HG03354 (cell line): ENCODE measurements around the gene SRCAP.
A peak's percentile ranks its signal among the peaks of the same experiment; 100 is the strongest.

Experiments
- ATAC-seq: cut with Tn5 transposase; IDR thresholded peaks from one replicate; pipeline ENCODE4 v1.9.1; 2021; ENCODE audit warnings: mild to moderate bottlenecking; ENCODE audit not compliant: unreplicated experiment, poor library complexity, severe bottlenecking

SRCAP gene

DNA sequence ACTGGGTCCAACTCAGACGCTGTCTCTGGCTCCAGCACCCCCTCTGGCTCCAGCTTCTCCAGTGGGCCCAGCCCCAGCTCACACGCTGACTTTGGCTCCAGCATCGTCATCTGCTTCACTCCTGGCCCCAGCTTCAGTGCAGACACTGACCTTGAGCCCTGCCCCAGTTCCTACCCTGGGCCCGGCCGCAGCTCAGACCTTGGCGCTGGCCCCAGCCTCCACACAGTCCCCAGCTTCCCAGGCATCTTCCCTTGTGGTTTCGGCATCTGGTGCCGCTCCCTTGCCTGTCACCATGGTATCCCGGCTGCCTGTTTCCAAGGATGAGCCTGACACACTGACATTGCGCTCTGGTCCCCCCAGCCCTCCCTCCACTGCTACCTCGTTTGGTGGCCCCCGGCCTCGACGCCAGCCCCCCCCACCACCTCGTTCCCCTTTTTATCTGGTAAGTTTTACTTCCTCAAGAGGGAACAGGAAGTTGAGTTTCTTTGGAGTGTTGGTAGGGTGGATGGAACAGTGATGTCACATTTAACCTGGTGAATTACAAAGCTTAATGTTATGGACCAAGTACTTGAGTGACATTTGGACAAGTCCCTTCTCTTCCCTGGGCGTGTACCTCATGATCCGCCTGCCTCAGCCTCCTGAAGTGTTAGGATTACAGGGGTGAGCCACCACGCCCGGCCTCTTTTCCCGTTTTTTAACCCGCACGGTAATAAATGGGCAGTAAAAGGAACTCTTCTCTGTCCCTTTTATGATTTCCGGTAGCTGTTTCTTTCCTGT is 25.9 kb downstream of the SRCAP start:
- ATAC-seq: no peak

DNA sequence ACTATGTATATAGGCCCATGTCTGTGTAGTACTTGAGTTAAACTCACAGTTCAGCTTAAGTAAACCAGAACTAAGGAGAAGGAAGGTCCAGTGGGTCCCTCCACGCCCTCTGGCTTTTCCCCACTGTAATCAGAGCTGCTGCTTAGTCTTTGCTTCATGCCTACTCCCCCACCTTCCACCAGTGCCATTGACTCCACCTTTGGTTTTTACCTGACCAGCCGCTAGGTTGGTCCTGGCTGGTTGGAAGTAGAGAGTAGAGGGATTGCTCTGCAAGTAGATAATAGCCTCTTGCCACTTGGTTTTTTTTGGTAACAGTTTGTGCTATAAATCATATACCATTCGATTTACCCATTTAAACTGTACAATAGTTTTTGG is 26.4 kb downstream of the SRCAP start:
- ATAC-seq: no peak

DNA sequence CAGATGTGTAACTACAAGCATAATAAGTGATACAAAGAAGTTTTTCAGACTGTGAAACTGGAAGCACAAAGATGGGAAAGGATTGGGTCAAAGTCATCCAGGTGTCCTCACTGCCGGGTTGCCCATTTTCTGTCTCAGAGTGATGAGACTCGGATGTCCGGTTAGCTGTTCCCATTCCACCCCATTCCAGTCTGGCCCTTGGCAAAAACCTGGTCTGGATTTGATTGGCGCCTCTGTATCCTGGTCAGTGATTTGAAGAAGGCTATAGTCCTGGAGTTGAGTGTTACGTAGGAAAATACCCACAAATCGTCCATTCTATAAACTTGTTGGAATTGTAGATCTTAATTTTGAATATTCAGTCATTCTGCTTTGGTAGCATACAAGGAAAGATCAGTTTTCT is 29.4 kb downstream of the SRCAP start:
- no peak for ATAC-seq

DNA sequence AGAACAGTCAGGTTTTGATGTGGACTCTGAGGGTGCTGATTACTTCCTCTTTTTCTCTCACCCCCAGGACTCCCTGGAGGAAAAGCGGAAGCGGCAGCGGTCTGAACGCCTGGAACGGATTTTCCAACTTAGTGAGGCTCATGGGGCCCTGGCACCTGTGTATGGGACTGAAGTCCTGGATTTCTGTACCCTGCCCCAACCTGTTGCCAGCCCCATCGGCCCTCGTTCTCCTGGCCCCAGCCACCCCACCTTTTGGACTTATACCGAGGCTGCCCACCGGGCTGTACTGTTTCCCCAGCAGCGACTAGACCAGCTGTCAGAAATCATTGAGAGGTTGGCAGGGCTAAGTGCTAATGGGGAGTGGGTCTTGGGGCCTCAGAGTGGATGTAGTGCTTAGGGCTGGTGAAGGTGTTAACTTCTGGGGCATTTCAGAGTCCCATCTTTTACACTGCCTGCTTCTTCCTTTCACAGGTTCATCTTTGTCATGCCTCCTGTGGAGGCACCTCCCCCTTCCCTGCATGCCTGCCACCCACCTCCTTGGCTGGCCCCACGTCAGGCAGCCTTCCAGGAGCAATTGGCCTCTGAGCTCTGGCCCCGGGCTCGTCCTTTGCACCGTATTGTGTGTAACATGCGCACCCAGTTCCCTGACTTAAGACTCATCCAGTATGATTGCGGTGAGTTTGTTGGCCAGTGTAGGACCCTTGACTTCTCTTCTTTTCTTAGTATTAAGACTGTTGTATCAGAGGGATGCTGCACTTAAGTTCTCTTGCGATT is 30.1 kb downstream of the SRCAP start:
- ATAC-seq: no peak

DNA sequence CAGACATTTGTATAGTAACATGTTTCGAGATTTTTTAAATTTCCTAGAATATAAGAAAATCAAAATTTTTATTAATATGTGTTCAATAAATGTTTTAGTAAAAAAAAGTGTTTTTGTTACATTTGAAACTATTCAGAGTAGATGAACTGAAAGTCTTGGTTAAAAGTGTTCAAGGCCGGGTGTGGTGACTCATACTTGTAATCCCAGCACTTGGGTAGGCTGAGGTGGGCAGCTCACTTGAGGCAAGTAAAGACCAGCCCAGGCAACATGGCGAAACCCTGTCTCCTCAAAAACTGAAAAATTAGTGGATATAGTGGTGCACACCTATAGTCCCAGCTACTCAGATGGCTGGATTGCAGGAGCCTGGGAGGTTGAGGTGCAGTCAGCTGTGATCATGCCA is 32.4 kb downstream of the SRCAP start:
- ATAC-seq: no peak

DNA sequence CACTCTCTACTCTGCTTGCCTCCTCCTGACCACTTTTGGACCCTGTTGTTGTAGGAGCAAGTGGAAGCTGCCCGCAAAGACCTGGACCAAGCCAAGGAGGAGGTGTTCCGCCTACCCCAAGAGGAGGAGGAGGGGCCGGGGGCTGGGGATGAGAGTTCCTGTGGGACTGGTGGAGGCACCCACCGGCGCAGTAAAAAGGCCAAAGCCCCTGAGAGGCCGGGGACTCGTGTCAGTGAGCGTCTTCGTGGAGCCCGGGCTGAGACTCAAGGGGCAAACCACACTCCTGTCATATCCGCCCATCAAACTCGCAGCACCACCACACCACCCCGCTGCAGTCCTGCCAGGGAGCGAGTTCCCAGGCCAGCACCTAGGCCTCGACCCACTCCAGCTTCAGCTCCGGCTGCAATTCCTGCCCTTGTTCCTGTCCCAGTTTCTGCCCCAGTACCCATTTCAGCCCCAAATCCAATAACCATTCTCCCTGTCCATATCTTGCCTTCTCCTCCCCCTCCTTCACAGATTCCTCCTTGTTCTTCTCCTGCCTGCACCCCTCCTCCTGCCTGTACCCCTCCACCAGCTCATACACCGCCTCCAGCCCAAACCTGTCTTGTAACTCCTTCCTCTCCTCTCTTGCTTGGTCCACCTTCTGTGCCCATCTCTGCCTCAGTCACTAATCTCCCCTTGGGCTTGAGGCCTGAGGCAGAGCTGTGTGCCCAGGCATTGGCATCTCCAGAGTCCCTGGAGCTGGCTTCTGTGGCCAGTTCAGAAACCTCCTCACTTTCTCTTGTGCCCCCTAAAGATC is 38.2 kb downstream of the SRCAP start:
- ATAC-seq: no peak

DNA sequence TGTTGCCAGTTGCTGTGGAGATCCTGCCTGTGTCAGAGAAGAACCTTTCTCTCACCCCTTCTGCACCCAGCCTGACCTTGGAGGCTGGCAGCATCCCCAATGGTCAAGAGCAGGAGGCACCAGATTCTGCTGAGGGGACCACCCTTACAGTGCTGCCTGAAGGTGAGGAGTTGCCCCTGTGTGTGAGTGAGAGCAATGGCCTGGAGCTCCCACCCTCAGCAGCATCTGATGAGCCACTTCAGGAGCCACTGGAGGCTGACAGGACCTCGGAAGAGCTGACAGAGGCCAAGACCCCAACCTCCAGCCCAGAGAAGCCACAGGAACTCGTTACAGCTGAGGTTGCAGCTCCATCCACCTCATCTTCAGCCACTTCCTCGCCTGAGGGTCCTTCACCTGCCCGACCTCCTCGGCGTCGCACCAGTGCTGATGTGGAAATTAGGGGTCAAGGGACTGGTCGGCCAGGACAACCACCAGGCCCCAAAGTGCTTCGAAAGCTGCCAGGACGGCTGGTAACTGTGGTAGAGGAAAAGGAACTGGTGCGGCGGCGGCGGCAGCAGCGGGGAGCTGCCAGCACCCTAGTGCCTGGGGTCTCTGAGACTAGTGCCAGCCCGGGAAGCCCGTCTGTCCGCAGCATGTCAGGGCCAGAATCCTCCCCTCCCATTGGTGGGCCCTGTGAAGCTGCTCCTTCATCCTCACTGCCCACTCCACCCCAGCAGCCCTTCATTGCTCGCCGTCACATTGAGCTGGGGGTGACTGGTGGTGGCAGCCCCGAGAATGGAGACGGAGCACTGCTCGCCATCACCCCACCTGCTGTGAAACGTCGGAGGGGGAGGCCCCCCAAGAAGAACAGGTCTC is 39.0 kb downstream of the SRCAP start:
- no peak for ATAC-seq

DNA sequence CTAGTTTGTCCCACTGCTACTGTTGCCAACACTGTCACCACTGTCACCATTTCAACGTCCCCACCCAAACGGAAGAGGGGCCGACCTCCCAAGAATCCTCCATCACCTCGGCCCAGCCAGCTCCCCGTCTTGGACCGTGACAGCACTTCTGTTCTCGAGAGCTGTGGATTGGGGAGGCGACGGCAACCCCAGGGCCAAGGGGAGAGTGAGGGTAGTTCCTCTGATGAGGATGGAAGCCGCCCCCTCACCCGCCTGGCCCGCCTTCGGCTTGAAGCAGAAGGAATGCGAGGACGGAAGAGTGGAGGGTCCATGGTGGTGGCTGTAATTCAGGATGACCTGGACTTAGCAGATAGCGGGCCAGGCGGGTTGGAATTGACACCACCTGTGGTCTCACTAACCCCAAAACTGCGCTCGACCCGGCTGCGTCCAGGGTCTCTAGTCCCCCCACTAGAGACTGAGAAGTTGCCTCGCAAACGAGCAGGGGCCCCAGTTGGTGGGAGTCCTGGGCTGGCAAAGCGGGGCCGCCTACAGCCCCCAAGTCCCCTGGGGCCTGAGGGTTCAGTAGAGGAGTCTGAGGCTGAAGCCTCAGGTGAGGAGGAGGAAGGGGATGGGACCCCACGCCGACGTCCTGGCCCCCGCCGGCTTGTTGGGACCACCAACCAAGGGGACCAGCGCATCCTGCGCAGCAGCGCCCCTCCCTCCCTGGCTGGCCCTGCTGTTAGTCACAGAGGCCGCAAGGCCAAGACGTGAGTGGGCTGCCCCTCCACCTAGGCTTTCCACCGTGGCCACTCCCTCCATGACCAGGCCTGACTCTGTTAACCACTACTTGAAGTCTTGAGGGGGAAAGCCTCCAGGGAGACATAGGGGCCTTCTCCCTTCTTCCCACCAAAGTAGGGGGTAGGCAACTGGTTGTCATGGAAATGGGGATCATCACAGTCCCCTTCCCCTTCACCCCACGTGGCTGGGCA is 40.3 kb downstream of the SRCAP start:
- no peak for ATAC-seq

DNA sequence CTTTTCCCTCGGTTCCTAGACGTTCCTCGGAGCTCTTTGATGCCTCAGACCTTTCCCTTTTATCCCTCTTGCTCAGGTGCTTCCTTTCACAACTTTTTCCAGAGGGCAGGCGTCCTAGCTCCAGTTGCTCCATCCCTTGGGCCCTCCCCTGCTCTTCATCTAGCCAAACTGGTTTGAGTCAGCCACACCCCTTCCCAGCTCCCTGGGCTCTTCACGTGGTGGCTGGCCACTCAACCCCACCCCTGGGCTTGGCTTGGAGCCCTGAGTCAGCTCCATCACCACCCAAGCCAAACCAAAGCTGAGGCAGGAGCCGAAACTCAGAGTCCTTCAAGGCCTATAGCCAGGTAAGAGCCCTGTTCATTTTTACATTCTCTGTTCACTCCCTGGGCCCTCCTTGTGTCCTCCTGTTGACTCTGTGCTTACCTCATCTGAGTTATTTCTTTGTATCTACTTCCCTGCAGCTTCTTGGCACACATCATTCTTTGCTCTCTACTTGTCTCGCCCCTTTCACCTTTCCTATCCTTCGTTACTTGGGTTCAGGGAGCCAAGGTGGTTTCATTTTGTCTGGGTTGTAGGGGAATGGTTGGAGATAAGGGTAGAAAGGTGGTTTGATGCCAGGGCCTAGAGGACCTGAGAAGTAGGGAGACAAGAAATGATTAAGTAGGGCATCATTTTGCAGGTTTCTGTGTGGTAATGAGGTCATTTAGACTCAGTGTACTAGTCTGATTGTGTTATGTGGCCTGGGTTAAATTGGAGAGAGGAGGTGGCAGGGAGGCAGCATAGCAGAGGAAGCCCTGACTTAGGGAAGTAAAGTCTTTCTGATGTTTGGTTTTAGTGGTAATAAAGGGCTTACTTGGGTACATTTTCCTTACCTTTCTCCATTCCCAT is 41.6 kb downstream of the SRCAP start:
- ATAC-seq: no peak

DNA sequence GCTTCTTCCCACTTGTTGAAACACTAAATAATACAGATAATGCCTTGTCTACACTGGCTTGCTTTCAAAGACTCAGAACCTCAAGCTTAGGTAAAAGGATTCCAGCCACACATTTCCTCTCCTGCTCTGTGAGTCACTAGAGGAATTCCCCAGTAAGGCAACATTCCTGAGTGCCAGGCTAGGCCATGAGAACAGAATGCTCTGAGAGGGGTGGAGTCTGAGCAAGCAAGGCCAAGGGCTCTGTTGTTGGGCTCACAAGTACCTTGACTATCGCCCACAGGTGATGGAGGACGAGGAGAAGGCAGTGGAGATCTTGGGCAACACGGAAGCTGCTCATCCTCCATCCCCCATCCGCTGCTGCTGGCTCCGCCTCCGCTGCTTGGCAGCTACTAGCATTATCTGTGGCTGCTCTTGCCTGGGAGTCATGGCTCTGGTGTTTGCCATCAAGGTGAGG is 42.5 kb downstream of the SRCAP start:
- ATAC-seq: no peak

DNA sequence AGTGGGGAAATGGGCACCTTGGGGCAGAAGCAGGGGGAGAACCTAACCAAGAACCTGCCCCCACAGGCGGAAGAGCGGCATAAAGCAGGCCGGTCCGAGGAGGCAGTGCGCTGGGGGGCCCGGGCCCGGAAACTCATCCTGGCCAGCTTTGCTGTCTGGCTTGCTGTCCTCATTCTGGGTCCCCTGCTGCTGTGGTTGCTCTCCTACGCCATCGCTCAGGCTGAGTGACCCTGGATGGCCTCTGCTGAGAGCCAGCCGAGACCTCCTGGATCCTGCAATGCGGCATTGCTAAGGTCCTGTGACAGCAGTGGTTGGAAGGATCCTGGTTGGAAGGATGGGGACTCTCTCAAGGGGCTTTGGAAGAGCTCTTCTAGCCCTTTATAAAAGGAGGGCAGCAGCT is 44.7 kb downstream of the SRCAP start:
- ATAC-seq: no peak

DNA sequence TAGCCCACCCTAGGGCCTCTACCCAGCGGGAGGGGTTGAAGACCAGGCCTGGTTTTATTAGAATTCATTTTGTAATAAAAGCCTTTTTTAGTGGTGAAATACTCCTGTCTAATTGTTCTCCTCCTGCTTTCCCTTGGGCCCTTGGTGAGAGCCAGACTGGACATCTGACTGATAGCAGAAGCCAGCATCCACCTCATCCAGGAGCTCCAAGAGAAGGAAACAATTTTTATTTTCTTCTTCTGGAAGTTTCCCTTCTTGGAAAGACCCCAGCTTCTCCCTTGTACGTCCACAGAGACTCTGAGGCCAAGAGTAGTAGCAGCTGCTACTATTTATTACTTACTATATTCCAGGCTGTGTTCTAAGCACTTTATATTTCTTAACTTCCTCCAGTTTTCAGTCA is 45.2 kb downstream of the SRCAP start:
- ATAC-seq: no peak

DNA sequence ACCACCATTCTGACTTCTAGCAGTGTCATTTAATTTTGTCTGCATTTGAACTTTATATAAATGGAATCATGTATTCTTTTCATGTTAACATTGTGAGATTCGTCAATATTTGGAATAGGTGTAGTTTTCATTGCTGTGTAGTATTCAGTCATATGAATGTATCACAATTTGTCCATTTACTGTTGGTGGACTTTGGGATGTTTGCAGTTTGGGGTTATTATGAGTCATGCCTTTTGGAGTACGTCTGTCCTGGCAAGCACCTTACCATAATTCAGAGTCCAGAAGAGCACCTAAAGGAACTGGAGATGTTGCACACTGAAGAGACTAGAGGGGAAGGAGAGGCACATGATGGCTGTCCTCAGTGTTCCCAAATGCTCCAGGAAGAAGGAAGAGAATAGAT is 46.1 kb downstream of the SRCAP start:
- ATAC-seq: no peak

DNA sequence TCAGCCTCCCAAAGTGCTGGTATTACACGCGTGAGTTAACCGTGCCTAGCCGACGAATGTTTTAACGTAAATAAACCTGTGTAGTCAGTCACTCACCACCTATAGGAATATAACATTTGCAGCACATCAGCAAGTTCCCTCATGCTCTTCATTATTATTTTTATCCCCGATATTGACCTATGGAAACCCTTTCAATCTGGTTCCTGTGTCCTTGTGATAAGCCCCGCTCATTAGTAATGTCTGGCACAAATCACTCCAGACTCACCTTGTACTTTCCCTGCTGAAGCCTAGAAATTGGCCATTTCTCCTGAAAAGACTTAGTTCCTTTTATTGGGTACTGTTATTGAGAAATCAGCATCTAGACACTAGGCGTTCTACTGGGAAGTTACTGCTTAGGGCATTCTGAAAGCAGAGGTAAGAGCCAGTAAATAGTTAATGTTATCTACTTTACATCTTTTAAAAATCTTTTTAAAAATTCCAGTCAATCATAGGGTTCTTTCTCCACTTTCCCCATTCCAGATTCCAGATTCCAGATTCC is 47.7 kb downstream of the SRCAP start:
- ATAC-seq: no peak

DNA sequence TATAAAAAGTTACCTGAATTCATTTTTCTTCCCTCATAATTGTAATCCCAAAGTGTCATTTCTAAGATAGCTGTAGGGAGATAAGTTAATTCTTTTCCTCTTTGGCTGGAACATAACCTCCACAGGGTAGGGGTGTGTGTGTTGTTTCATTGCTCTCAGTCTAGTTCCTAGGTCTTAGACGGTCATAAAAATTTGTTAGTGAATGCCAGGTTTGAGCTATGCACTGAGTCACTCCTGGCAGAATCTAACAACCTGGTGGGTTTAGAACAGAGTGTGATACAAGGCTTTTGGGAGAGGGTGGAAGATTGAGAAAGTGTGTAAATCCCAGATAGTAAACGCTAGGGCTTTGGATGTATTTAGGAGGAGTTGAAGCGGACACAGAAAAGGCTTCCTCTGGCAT is 48.4 kb downstream of the SRCAP start:
- no peak for ATAC-seq

DNA sequence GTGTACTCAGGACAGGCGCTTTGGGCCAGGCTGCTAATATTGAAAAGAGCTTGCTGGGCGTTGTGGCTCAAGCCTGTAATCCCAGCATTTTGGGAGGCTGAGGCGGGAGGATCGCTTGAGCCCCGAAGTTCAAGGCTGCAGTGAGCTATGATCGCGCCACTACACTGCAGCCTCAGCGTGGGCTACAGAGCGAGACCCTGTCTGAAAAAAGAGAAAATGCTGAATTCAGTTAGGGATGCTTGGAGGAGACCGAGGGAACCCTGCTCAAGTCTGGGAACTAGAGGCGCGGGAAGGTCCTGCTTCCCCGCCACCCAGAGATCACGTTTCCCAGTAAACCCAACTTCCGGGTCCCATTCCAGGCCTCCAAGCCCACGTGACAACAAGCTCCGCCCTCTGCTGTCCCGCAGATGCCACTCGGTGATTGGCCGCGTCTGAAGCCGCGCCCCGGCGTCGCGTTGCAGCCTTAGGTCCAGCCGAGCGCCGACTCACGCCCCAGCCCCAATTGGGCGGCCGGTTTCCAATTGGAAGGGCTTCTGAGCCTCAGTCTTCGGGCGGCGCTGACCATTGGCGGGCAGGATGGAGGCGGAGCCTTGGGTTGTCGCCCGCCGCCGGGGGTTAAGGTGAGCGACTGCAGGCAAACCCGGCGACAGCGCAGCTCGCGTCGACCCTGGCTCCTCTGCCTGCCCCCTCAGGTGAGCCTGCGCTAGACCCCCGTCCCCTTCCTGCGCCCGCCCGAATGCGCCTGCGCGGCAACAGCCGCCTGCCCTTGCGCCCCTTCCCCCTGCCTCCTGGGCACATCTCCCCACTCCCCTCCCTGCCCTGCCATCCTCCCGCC is 49.0 kb downstream of the SRCAP start, which contains the start of gene PHKG2:
PHKG2 (plus strand) TSS at position 627 of the 835 bp plus-strand sequence. CDS start 396 bp downstream, outside the sequence.
- ATAC-seq: peak; percentile 98
